NCI-H82 (cell line): ENCODE measurements around the gene AOPEP.

Experiments
- DNase-seq: peaks from one replicate; lab custom pipeline; 2025; lab: John Stamatoyannopoulos, UW

Gene AOPEP

DNA sequence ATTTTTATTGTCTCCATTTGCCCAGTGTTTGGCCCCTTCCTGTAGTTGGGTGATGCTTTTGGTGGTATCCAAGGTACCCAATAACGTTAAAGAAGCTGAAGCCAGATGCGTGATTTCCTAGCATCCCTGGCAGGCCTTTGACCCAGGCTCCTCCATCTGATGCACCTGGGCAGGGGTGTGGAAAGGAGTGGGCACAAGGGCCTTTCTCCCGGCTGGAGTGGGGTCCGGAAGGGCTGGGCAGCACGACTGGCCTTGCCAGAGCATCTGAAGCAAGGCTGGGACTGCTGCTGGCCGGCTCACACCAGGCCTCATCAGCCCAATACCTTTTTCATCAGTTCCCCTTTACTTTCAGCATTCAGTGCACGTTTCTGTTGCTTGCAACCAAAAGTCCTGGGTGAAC lies 370.8 kb downstream of the AOPEP start:
- DNase-seq: no peak

GRCh38 chr9:95098391-95098921 lies 372.0 kb downstream of the AOPEP start:
- no peak for DNase-seq

DNA sequence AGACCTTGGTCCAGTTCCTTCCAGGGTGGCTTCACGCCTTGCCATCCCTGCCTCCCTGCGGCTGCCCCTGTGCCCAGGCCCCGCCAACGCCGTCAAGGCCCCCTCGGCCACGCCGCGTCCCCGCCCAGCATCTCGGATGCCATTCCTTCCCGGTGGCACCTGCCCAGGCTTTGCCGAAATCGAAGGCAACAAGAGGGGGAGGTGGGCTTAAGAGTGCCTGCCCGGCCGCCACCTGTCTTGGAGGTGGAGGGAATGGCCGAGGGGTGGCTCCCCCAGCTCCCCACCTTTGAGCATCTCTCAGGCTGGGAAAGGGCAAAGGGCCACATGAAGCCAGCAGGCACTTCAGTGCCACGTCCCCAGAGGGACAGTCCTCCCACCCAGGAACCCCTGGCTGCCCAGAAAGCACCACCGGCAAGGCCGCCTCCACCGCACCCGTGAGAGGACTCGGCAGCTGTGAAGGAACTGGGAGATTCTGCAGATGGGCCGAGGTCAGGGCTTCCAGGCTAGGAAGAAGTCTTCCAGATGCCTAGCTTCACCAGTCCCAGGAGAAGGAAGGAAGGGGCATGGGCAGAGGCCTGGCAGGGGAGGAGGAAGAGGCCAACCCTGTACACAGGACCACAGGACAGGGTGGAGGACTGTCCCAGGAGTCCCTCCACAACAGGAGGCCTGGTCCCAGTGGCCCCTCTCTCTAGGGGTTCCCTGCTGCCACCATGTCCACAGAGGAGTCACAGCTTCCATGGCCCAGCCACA lies 373.0 kb downstream of the AOPEP start:
- no peak for DNase-seq

DNA sequence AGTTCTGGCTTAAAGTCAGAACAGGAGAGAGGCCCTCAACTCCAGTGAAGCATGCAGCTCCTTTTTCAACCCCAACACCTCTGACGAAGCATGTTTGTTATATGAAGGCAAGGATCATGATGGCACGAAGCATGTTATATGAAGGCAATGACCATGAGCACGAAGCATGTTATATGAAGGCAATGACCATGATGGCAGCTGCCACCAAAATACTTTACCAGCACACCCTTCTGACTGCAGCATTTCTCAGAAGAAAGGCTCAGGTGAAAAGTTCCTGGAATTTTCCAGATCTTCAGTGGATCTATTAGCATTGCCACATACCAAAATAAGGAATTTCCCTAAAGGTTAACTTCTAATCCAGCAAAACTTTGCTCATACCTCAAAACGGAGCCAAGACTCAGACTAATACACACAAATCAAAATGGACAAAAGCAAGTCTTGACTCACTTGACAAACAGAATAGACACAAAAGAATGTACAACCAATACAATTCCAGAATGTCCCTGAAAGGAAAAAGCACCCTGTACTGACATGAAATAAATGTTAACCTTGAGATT lies 373.6 kb downstream of the AOPEP start:
- DNase-seq: no peak

DNA sequence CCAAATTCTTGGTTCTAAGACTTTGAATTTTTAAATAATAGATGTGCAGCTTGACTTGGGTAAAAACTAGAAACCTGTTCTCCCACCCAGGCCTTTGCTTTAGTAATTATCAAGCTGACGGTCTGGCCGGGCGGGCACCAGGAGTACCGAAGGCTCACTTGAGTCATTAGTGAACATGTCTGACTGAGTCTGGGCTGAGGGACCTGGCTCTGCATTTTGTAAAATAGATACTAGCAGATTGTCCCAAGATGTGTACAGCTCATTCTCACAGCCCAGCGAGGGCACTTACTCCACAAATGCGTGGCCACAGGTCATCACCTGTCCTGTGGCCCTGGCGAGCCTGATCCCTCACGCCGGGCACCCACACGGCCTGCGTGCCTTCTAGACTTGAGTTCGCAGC lies 374.8 kb downstream of the AOPEP start:
- DNase-seq: no peak

GRCh38 chr9:95102001-95102433 lies 375.5 kb downstream of the AOPEP start:
- DNase-seq: no peak

- DNase-seq: no peak
Measured at GRCh38 chr9:95102572-95102971, 376.1 kb downstream of the AOPEP start.

DNA sequence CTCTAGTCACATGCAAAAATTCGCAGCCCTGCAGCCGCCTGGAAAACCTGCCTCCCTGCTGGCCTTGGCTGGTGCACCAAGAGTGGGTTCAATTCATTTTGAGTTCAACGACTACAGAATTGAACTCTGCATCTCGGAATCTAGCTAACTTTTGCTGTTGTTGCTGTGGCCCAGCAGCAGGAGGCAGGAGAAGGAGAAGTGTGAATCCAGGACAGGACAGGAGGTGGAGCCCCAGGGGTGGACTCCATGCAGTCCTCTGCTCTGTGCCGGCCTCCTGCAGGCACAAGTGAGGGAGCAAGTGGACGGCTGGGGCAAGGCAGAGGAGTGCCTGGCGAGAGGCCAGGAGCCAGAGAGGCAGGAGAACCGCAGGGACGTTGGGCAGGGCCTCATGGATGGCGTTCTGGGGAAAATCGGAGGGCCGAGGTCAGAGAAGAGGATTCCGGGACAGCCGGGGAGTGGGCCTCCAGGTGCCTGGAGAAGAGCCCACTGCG lies 376.8 kb downstream of the AOPEP start:
- peak; percentile 10 for DNase-seq

DNA sequence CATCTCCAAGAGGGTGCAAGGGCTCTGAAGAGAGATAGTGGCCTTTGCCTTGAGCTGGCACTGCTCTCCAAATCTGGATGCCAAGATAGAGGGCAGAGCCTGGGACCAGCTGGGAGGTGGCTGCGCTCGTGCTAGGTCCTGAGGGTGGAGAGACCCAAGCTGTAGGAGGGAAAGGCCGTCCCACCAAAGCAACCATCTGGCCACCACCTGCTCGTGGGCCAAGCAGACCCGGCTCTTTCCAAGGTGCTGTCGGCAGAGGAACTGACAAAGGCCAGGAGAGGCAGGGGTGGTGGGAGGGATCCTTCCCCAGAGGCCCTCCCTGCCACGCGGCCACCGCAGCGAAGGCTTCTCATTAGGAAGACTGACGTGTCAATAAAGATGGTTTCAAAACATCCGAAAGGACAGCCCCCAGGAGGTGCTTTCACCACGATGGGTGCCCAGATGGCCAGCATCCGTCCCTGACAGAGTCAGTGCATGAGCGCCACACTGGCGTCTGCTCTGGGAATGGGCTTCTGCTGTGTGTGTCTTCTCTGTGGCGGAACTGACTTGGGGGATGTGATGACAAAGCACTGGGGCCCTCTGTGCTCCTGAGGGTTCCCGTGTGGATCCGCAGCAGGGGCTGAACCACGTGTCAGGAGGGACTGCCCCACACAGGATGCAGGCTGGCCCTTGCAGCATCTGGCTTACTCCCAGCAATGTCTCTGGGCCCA lies 377.5 kb downstream of the AOPEP start:
- DNase-seq: no peak

DNA sequence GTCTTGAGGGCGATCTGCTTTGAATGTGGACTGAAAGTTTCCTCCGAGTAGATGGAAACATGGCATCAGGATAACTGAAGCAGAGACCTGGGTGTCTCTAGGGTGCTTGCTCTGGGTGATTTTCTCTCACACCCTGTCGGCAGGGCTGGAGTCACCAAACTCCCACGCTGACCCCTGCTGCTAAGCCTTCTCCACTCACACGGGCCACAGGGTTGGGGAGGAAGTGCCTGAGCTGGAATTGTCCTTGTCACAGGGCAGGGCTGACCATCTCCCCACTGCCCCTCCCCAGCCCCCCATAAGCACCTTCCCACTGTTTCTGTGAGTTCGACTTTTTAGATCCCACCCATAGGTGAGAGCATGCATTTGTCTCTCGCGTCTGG lies 378.1 kb downstream of the AOPEP start:
- no peak for DNase-seq

GRCh38 chr9:95104980-95105379 lies 378.5 kb downstream of the AOPEP start:
- no peak for DNase-seq

DNA sequence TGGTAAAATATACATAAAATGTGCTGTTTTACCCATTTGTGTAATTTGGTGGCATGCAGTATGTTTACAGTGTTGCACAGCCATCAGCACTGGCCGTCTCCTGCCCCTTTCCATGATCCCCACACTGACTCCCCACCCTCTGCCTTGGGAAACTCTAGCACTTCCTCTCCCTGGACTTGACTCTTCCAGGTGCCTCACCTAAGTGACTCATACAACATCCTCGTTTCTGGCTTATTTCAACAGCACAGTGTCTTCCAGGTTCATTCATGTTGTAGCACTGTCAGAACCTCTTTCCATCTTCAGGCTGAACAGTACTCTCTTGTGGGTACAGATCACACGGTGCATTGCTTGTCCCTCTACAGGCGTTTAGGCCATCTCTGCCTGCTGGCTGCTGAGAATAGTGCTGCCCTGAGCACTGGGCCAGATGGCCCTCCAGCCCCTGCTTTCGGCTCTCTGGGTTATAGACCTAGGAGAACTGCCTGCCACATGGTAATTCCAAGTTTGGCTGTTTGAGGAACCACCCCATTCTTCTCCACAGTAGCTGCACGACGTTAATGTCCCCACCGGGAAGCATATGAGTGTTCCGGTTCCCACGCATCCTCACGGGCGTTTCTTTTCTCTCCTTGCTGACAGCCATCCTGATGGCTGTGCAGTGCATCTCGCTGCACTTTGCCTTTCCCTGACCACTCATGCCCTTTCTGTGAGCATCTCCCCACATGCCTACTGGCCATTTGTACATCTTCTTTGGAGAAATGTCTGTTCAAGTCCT lies 379.2 kb downstream of the AOPEP start:
- no peak for DNase-seq

- no peak for DNase-seq
Measured at GRCh38 chr9:95107001-95107749, 380.7 kb downstream of the AOPEP start.

- no peak for DNase-seq
Measured at GRCh38 chr9:95107976-95108375, 381.5 kb downstream of the AOPEP start.

- DNase-seq: no peak
Measured at GRCh38 chr9:95108777-95109176, 382.3 kb downstream of the AOPEP start.

GRCh38 chr9:95109456-95109855 lies 383.0 kb downstream of the AOPEP start:
- no peak for DNase-seq

- DNase-seq: no peak
Measured at GRCh38 chr9:95110921-95111525, 384.5 kb downstream of the AOPEP start.

DNA sequence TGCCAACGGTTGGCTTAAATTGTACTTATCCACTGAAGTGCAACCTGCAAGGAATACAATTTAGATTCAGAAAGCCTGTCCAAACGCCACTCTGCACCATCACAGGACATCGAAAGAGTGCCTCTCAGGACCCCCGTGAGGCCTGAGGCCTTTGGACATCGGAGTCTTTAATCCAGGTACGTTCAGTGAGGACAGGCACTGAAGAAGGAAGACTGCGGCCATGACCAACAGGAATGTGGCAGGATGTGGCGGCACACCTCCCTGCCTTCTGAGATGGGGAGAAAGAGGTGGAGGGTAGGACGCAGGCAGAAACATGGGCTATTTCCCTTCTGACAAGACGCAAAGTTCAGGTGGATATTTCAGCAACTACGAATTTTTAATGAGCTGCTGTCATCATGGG lies 385.2 kb downstream of the AOPEP start:
- DNase-seq: no peak

DNA sequence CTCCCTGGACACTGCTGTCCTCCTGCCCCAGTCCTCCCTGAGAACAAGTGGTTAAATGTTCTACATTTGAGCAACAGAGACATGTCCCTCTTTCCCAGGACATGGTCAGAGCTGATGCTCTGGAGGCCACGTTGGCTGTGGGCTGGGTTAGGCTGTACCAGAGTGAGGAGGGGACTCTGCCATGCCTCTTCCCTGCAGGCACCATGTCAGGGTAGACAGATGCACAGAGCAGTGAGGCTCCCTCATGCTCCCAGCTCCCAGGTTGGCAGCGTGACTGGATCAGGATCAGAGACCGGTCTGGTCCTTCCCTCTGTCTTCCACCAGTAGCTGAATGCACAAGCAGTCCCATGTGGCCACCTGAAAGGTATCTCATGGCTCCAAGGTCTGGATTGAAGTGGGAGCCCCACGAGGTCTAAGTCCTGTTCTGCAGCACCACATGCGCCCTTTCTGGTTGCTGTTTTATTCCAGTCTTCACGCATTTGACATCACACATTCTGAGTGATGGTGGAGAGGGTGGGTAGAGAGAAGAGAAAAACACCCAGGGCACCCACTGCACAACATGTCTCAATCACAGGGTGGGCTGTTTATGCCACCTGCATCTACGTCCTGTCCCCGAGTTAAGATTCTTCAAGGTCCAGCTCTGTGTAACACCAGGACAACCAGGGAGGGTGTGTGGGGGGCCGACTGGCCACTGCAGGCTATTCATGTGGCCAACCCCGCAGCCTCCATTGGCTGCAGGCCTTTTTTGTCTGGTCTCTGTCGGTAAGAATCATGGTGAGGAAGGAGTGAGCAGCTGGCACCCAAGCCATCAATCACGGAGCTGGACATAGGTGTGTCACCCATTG lies 386.2 kb downstream of the AOPEP start:
- DNase-seq: no peak

DNA sequence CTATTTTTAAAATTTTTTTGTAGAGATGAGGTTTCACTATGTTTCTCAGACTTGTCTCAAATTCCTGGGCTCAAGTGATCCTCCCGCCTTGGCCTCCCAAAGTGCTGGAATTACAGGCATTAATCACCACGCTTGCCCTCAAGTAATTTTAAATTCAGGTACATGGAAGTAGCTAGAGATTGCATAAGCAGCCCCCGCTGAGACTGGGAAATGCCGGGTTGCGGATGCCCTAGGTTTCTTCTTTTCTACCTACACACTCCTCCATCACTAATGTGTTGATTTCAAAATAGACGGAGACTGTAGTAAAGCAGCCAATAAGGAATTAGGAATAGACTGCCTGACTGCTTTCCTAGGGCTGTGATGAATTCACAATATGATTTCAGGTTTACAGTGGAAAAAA lies 388.6 kb downstream of the AOPEP start:
- no peak for DNase-seq
